Measurements from ENCODE around the gene SOD2.

DNA sequence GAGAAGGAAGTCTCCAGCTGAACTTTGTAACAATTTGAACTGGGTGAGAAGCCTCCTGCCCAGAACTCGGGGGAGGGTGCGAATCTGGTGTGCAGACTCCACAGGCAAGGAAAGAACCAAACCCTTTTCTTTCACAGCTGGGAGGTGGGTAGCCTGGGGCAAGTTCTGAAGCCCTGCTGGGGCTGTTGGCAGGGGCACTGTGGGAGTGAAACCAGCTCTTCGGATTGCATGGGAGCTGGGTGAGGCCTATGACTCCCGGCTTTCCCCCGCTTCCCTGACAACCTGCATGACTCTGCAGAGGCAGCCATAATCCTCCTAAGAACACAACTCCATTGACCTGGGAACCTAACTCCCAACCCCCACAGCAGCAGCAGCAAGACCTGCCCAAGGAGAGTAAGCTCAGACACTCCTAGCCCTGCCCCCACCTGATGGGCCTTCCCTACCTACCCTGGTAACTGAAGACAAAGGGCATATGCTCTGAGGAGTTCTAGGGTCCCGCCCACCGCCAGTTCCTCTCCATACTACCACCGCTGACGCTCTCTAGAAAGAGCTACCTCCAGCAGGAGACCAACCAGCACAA, 37.5 kb downstream of the SOD2 start:
- TF ChIP-seq, protein P1, sequence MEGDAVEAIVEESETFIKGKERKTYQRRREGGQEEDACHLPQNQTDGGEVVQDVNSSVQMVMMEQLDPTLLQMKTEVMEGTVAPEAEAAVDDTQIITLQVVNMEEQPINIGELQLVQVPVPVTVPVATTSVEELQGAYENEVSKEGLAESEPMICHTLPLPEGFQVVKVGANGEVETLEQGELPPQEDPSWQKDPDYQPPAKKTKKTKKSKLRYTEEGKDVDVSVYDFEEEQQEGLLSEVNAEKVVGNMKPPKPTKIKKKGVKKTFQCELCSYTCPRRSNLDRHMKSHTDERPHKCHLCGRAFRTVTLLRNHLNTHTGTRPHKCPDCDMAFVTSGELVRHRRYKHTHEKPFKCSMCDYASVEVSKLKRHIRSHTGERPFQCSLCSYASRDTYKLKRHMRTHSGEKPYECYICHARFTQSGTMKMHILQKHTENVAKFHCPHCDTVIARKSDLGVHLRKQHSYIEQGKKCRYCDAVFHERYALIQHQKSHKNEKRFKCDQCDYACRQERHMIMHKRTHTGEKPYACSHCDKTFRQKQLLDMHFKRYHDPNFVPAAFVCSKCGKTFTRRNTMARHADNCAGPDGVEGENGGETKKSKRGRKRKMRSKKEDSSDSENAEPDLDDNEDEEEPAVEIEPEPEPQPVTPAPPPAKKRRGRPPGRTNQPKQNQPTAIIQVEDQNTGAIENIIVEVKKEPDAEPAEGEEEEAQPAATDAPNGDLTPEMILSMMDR (IDR thresholded peaks at IDR 0.05; ENCODE audit: low read depth, low read length): no peak
- TF ChIP-seq EZH2phosphoT487 (IDR thresholded peaks at IDR 0.05; ENCODE audit: low read depth): no peak
